AG10803 (cell line): ENCODE results near the gene GPR108.
A peak's percentile ranks its signal among the peaks of the same experiment; 100 is the strongest.

Experiments used
- DNase-seq: peaks from one replicate; pipeline ENCODE4 v3.0.0; 2010; ENCODE audit warnings: low read depth
- H3K4me3 ChIP-seq: 2 replicates; pipeline ENCODE4 v1.5.1; 2011; ENCODE audit warnings: mild to moderate bottlenecking, low read length, control low read depth
- CTCF ChIP-seq: conservative IDR thresholded peaks from 2 replicates; pipeline ENCODE4 v1.5.1; 2011; ENCODE audit warnings: mild to moderate bottlenecking, low read length, control low read depth, inconsistent platforms

The GPR108 gene

GRCh38 chr19:6734096-6734696 lies 3.2 kb downstream of the GPR108 start:
- TF ChIP-seq CTCF = no peak
- DNase-seq = no peak
- no peak overlapping the region for H3K4me3 ChIP-seq

- peak; percentile 22 for TF ChIP-seq CTCF
- no peak for DNase-seq
- H3K4me3 ChIP-seq = no peak overlapping the region
Observed at GRCh38 chr19:6733338-6734095, 3.9 kb downstream of the GPR108 start.

- no peak for DNase-seq
- no peak overlapping the region for H3K4me3 ChIP-seq
- TF ChIP-seq CTCF = no peak
Observed at GRCh38 chr19:6732803-6733337, 4.5 kb downstream of the GPR108 start.

GRCh38 chr19:6731822-6732221 lies 5.6 kb downstream of the GPR108 start:
- no peak overlapping the region for H3K4me3 ChIP-seq
- DNase-seq = no peak
- no peak for TF ChIP-seq CTCF

GRCh38 chr19:6730941-6731670 lies 6.3 kb downstream of the GPR108 start:
- no peak overlapping the region for H3K4me3 ChIP-seq
- no peak for DNase-seq
- TF ChIP-seq CTCF = no peak

GRCh38 chr19:6730153-6730804 lies 7.1 kb downstream of the GPR108 start:
- TF ChIP-seq CTCF = no peak
- no peak overlapping the region for H3K4me3 ChIP-seq
- no peak for DNase-seq
